ENCODE results near the gene RGS6.

GRCh38 chr14:72598306-72598705 is 666.1 kb downstream of the RGS6 start:
- TF ChIP-seq GATA2 (IDR thresholded peaks at IDR 0.05; ENCODE audit: low read depth, low read length) (no peak), GATA3 (IDR thresholded peaks at IDR 0.05; ENCODE audit: low read depth, low read length) (no peak)
